ELF-1 (cell line): ENCODE results near the gene PRODH2.
A peak's percentile ranks its signal among the peaks of the same experiment; 100 is the strongest.
"Not testable (repeated sequence)": the region's sequence is repeated elsewhere in the genome, so short reads cannot be mapped to it uniquely, and the experiment has no call there.

Experiments used
- DNase-seq: peaks from one replicate; pipeline ENCODE4 v3.0.0-alpha.2; 2016; ENCODE audit warnings: low read depth, low spot score

Gene PRODH2

DNA sequence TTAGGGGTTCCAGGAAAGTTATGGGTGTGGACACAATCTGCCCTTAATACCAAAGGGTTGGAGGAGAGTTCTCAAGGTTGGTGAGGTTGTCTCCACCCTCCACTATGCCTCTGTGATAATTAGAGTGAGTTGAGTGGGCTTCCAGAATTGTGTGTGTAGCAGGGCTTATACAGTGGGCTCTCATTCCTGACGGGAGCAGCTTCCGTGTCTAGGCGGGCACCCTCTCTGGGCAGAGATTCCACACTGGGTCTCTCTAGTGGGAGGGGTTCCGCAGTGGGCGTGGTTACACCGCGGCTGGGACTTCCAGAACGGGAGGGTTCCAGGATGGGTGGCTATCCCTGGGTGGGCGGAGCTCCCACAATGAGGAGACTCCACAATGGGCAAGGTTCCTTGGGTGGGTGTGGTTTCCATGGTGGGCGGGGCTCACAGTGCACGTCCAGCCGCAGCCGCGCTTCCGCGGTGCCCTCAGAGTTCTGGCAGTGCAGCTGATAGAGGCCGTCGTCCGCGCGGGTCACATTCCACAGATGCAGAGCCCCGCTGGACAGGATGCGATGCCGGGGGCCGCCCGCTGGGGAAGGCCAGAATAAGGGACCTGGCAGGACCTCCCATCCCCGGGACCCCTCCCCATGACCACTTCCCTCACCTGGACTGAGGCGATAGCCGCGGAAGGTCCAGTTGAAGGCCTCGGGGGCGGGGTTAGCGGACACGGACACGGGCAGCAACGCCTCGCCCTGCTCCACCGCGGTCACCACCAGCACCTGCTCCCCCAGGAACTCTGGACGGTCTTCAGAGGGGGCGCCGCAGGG, 31.2 kb upstream of the PRODH2 start:
- DNase-seq: peak; percentile 67

GRCh38 chr19:35842666-35843272, 30.1 kb upstream of the PRODH2 start:
- no peak for DNase-seq

GRCh38 chr19:35841961-35842595, 29.4 kb upstream of the PRODH2 start:
- no peak for DNase-seq

- DNase-seq: not testable (repeated sequence)
Measured at GRCh38 chr19:35836096-35836495, 23.5 kb upstream of the PRODH2 start.

DNA sequence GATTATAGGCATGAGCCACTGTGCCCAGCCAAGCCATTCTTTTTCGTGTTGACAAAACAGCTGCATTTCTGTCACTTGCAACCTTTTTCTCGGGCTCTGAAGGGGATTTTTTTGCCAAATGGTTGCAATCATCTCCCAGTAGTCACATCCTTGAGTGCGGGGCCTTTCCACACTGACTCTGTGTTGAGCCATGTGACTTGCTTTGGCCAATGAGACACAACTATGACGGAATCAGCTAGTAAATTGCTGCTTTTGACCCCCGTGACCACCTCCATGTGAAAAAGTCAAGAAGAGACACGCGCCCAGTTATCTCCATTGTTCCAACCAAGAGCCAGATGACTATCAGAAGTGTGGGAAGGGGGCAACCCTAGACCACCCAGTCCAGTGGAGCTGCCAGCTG, 21.3 kb upstream of the PRODH2 start:
- no peak for DNase-seq

DNA sequence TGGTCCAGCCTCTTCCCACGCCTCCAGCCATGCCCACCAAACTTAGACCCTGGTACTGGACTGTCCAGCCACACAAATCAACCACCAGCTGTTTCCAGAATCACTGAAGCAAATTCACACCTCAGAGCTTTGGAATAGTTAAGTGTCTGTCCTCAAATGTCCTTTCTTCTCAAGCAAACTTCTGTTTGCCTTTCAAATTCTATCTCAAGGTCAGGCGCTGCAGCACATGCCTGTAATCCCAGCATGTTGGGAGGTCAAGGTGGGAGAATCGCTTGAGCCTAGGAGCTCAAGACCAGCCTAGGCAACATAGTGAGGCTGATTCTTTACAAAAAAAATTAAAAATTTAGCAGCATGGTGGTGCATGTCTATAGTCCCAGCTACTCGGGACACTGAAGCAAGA, 19.4 kb upstream of the PRODH2 start:
- no peak for DNase-seq

GRCh38 chr19:35830986-35831385, 18.3 kb upstream of the PRODH2 start:
- DNase-seq: no peak

DNA sequence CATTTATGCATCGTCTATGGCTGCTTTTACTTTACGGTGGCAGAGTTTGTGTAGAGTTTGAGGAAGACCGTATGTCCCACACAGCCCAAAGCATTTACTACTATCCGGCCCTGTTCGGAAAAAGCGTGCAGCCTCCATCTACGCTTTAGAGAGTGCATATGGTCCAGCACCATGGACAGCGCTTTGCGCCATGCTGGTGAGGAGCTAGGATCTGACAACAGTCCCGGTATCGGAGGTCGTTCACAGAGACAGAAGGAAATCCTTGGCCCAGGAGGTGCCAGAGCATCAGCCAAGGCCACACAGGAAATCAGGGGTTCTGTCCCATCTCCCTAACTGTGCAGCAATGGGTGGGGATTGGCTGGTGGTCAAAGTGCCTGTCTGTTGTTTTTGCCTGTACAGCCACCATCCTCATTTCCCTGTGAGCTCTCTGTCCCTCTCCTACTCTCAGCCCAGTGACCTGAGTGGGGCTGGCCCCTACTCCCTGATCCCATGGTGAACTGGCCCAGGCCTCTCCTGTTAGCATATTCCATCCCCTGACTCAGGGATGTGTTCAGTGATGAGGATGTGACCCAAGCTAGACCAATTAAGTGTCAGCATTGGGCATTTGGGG, 16.2 kb upstream of the PRODH2 start:
- DNase-seq: peak; percentile 78

DNA sequence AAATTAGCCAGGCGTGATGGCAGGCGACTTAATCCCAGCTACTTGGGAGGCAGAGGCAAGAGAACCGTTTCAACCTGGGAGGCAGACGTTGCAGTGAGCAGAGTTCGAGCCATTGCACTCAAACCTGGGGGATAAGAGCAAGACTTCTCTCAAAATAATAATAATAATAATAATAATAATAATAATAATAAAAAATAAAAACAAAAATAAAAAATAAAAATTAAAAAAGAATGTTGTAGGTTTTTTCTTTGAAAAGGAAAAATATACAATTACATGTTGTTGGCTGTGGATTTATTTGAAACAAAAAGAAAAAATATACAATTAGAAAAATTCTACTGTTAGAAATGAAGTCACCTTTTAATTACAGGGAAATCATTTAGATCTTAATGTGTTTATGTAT, 11.5 kb upstream of the PRODH2 start:
- DNase-seq: no peak

GRCh38 chr19:35822579-35822978, 9.9 kb upstream of the PRODH2 start:
- DNase-seq: no peak

DNA sequence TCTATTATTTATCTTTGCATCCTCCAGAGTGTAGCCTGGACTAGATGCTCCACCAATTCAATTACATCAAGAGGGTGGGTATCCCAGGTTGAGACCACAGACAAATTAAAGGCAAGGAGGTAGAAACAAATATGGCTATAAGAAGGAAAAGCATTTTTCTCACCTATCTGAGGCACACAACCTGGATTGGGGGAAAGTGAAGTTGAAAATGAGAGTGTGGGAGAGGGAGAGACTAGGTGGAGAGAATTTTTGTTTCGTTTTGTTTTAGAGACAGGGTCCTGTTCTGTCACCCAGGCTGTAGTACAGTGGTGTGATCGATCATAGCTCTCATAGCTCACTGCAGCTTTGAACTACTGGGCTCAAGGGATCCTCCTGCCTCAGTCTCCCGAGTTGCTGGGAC, 5.8 kb upstream of the PRODH2 start:
- DNase-seq: no peak

DNA sequence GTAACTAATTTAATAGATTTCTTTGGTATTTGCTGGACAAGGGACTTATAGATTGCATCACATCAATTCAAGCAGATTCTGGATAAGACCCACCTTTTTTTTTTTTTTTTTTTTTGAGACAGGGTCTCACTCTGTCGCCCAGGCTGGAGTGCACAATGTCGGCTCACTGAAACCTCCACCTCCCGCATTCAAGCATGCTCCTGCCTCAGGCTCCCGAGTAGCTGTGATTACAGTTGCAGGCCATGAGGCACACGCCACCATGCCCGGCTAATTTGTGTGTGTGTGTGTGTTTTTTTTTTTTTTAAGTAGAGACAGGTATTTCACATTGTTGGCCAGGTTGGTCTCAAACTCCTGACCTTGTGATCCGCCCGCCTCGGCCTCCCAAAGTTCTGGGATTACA, 4.2 kb upstream of the PRODH2 start:
- DNase-seq: peak; percentile 55

DNA sequence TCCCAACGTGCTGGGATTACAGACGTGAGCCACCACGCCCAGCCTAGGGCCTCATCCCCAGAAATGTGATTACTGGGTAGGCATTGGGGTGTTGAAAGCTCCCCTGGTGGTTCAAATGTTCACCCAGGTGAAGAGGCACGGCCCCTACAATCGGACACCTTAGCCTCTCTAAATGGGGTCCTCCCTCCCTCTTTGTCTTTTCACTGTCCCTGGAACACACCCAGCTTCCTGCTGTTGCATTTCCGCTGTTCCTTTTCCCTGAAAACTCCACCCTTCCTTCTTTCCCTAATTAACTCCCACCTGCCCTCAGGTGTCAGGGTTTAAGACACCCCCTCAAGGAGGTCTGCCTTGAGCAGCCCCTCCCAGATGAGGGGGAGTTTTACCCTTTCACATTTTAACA, 3.6 kb upstream of the PRODH2 start:
- peak; percentile 73 for DNase-seq

DNA sequence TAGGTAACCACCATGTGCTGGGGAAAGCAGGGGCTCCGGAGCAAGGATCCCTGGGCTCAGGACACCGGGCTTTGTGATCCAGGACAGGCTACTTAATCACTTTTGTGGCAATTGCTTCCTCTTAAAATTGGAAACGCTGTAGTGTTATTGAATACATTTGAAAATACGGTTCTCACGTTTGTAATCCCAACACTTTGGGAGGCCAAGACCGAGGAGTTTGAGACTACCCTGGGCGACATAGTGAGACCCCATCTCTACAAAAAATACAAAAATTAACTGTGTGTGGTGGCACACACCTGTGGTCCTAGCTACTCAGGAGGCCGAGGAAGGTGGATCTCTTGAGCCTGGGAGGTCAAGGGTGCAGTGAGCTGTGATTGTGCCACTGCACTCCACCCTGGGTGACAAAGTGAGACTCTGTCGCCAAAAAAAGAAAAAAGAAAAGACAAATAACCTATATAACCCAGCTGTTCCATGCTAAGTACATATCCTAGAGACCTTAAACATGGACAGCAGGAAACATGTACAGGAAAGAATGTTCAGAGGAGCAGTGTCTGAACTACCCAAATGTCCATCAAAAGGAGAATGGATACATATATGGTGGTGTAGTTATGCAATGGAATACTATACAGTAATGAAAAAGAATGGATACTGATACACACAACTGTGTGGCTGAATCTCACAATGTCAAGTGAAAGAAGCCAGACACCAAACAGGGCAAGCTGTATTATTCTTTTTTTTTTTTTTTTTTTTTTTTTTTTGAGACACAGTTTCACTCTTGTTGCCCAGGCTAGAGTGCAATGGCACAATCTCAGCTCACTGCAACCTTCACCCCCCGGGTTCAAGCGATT, 622 bp upstream of the PRODH2 start:
- no peak for DNase-seq

DNA sequence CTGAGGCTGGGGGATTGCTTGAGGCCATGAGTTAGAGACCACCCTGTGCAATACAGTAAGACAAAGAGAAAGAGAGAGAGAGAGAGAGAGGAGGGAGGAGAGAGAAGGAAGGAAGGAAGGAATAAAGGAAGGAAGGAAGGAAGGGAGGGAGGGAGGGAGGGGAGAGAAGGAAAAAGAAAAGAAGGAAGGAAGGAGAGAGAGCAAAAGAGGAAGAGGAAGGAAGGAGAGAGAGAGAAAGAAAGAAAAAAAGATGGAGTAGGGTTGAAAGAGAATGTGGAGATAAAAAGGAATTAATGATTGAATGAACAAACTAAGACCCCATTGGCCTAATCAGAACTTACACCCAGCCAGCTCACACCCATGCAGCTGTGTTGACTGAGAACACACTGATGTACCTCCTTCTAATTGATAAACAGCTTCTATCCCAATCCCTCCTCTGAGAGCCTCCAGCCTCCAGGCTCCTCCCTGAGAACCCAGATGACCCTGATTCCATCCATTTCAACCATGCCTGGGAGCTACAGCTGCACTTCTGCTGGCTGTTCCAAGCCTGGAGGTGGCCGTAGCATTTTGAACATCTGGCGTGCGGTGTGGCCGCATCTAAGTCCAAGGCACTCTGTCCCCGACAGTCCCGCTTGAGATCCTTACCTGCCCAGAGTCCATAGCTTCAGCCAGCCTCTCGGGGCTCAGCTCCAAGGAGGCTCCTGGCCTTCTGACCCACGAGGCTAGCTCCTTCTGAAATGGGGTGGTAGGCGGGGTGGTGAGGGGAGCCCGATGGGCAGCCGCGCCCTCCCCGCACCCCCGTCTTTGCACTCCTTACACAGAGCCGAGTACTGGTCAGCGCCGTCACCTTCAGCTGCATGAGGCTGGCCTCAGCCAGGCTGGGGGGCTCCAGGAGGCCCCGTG, 1.1 kb downstream of the PRODH2 start:
- DNase-seq: peak; percentile 16

- DNase-seq: no peak
Measured at GRCh38 chr19:35807633-35808032, 5.0 kb downstream of the PRODH2 start.

DNA sequence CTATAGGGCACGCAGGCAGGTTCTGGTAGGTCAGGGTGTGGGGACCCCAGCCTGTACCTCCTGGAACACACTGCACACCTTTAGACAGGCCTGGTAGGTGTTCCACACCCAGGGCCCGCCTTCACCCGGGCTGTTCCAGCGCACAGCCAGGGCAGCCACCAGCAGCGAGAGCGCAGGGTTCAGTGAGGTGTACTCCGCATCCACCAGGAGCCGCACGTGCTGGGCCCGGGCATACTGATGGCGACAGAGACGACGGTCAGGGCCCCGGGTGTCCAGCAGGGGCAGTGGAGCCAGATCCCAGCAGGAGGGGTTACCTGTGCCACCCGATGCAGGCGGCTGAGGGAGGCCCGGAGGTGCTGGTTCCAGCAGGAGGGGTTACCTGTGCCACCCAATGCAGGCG, 6.0 kb downstream of the PRODH2 start:
- DNase-seq: no peak

DNA sequence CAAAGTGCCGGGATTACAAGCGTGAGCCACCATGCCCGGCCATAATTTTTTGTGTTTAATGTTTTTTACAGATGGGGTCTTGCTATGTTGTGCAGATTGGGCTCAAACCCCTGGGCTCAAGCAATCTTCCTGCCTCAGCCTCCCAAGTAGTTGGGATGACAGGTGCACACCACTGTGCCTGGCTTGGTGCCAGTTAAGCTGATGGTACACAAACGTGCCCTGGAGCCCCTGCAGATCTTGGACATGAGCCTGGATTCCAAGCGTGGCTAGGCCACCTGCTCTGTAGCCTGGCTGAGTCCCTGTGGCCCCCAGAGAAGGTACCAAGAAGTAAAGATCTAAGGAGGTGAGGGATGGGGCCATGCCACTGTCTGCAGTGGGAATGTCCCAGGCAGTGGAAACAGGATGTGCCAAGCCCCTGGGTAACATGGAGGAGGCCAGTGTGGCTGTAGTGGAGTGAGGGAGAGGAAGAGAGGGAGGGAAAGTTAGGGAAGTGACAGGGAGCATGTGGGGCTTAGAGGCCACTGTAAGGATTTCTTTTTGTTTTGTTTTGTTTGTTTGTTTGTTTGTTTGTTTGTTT, 7.0 kb downstream of the PRODH2 start:
- DNase-seq: no peak

GRCh38 chr19:35801828-35802227, 10.8 kb downstream of the PRODH2 start:
- DNase-seq: no peak

DNA sequence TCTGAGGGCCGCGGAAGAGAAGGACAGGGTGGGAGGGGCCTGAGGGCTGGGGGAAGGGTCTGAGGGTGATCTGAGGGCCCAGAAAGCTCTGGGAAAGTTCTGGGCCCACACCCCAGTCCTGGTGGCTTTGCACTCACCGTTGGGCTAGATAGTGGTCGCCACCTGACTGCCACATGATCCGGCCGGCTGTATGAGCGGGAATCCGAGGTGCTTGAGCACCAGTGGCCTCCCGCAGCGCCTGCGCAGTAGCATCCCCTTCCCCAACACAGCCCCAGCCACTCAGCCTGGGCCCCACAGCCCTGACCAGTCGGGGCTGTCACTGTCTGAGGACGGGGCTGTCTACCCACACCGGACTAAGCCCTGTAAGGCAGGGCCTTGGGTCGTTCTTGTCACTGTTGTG, 15.0 kb downstream of the PRODH2 start:
- DNase-seq: no peak
